Activated naive CD8-positive, alpha-beta T cell treated with anti-CD3 and anti-CD28 coated beads, Interleukin-2, amount 10 ng/mL, durations not matched to agents 7 days and 5 days (primary cell): ENCODE results near the gene CCDC85B. TPM values are rescaled to one million over a fixed set of nuclear protein-coding genes. Genes with fewer than 3 reads are reported as not detected.
A peak's percentile ranks its signal among the peaks of the same experiment; 100 is the strongest.

Source experiments
- ATAC-seq: fragments of 150-1000 bp; cut with Tn5 transposase; one replicate; pipeline ENCODE4 v1.10.0; 2021; ENCODE audit warnings: low read depth, moderate library complexity
- POLR2A ChIA-PET: fragments of 350-600 bp; sonication (Branson Sonifier 250); formaldehyde crosslinking; loops from one replicate; lab custom pipeline; 2021; ENCODE audit warnings: antibody characterized with exemption; lab: Charles Lee
- DNase-seq: peaks from one replicate; pipeline ENCODE4 v3.0.0; 2021
- H3K27ac Mint-ChIP-seq: one replicate; pipeline ENCODE4 v1.8.0; 2022; ENCODE audit warnings: mild to moderate bottlenecking, mixed read lengths
- H3K27me3 Mint-ChIP-seq: one replicate; pipeline ENCODE4 v1.8.0; 2022; ENCODE audit warnings: mild to moderate bottlenecking, moderate library complexity, mixed read lengths
- H3K36me3 Mint-ChIP-seq: one replicate; pipeline ENCODE4 v1.8.0; 2021; ENCODE audit warnings: mild to moderate bottlenecking, mixed read lengths
- H3K4me1 Mint-ChIP-seq: one replicate; pipeline ENCODE4 v1.8.0; 2021; ENCODE audit warnings: mixed read lengths
- H3K4me3 Mint-ChIP-seq: one replicate; pipeline ENCODE4 v1.8.0; 2022; ENCODE audit warnings: mild to moderate bottlenecking, moderate library complexity, mixed read lengths
- H3K9me3 Mint-ChIP-seq: one replicate; pipeline ENCODE4 v1.8.0; 2021; ENCODE audit warnings: mixed read lengths
- total RNA-seq, 2 experiments: library from RNA; stranded (reverse); gene quantifications; one replicate each; pipeline ENCODE4 v1.2.3, GENCODE V29; 2021

The CCDC85B gene
- total RNA-seq, 2 experiments from 2014 or later: 59.8 to 66.3 TPM

DNA sequence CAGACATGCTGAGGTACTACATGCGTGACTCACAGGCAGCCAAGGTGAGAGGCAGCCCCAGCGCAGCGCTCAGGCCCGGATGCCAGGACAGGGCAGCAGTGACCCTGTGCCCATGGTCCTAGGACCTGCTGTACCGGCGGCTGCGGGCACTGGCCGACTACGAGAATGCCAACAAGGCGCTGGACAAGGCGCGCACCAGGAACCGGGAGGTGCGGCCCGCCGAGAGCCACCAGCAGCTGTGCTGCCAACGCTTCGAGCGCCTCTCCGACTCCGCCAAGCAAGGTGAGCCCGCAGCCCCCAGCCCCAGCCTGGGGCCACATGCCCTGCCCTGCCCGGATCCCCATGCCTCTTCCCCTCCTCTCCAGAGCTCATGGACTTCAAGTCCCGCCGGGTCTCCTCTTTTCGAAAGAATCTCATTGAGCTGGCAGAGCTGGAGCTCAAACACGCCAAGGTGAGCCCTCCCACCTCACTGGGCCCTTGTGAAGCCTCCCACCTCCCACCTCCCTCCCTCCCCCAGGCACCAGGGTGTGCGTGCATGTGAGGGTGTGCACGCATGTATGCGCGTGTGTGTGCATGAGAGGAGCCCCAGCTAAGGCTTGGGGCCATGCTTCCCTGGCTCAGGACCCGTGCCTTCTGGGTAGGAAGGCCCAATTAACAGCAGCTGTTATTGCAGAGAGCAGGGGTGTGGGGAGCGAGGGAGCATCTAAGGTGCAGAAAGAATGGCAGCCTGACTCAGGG lies 37.8 kb upstream of the CCDC85B start:
- peaks cover 2% of the 10 kb centered on the region for H3K9me3 Mint-ChIP-seq
- H3K4me3 Mint-ChIP-seq: no peak overlapping the region
- H3K4me1 Mint-ChIP-seq: peaks cover 31% of the 10 kb centered on the region
- H3K36me3 Mint-ChIP-seq: peaks cover 52% of the 10 kb centered on the region
- POLR2A ChIA-PET: interaction anchor here (1.0 to 5.6 kb wide), 11 partner anchors 9 to 38 kb away, joined by 3 to 25 read pairs (median 5); partner anchors contain the start of genes CCDC85B and MUS81
- no peak overlapping the region for H3K27ac Mint-ChIP-seq
- DNase-seq (no peak), ATAC-seq (no peak)
- peaks cover 3% of the 10 kb centered on the region for H3K27me3 Mint-ChIP-seq

DNA sequence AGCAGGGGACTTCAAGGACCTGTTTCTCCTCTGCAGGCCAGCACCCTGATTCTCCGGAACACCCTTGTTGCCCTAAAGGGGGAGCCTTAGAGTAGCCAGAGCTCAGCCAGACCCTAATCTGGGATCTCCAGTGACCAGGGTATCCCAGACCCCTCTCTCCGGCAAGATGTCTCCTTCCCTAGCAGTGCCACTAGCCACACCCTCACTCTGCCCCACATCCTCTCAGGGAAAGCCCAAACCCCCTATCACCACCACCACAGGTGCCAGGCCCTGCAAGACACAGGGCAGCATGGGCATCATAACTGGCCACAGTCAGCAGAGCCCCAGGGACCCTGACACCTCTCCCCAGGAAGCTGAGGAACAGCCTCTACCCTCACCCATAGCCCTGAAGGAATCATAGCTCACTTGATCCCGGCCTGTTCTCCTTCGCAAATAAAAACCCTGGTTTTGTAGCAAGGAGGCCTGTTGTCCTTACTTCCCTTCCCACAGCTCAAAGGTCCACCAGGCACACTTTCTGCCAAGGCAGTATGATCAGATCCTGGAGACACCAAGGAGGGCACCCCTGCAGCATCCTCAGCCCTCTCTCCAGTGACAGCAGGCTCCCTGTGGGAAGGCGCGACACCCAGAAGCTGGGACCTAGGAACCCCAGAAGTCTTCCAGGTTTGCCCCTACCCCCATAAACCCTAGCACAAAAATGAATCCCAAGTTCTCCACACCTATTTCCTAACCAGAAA lies 37.1 kb upstream of the CCDC85B start:
- H3K4me3 Mint-ChIP-seq: no peak overlapping the region
- H3K9me3 Mint-ChIP-seq: peaks cover 2% of the 10 kb centered on the region
- POLR2A ChIA-PET: interaction anchor here (0.6 to 5.6 kb wide), 9 partner anchors 8 to 31 kb away, joined by 3 to 25 read pairs (median 5); partner anchors contain the start of gene MUS81
- DNase-seq (no peak), ATAC-seq (no peak)
- no peak overlapping the region for H3K27ac Mint-ChIP-seq
- H3K4me1 Mint-ChIP-seq: peaks cover 33% of the 10 kb centered on the region
- no peaks in the 10 kb centered on the region for H3K27me3 Mint-ChIP-seq
- H3K36me3 Mint-ChIP-seq: peaks cover 52% of the 10 kb centered on the region

DNA sequence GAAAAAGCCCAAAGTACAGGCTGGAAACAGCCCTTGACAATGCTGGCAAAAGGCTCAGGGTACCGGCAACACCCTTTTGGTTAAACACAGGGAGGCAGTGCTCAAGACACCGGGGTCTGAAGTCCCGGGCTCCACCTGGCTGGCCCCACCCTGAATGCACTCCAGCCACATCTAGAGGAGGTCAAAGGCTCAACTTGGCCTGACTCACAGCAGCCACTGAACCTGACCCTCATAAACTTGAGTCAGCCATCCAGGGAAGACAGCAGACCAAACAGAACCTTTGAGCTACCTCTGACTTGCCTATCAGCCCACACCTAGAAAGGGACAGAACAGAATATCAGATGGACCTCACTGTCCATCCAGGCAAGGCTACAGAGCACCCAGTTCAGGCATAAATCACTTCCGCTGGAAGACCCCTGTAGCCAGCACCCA lies 36.3 kb upstream of the CCDC85B start:
- peaks cover 34% of the 10 kb centered on the region for H3K4me1 Mint-ChIP-seq
- DNase-seq (no peak), ATAC-seq (no peak)
- H3K27ac Mint-ChIP-seq: no peak overlapping the region
- peak overlapping the region; percentile 24 for H3K4me3 Mint-ChIP-seq
- H3K9me3 Mint-ChIP-seq: peaks cover 2% of the 10 kb centered on the region
- no peaks in the 10 kb centered on the region for H3K27me3 Mint-ChIP-seq
- H3K36me3 Mint-ChIP-seq: peaks cover 52% of the 10 kb centered on the region
- POLR2A ChIA-PET: interaction anchor here (1.1 to 3.0 kb wide), 2 partner anchors 7 to 16 kb away, joined by 3 to 22 read pairs; partner anchors contain the start of gene MUS81

DNA sequence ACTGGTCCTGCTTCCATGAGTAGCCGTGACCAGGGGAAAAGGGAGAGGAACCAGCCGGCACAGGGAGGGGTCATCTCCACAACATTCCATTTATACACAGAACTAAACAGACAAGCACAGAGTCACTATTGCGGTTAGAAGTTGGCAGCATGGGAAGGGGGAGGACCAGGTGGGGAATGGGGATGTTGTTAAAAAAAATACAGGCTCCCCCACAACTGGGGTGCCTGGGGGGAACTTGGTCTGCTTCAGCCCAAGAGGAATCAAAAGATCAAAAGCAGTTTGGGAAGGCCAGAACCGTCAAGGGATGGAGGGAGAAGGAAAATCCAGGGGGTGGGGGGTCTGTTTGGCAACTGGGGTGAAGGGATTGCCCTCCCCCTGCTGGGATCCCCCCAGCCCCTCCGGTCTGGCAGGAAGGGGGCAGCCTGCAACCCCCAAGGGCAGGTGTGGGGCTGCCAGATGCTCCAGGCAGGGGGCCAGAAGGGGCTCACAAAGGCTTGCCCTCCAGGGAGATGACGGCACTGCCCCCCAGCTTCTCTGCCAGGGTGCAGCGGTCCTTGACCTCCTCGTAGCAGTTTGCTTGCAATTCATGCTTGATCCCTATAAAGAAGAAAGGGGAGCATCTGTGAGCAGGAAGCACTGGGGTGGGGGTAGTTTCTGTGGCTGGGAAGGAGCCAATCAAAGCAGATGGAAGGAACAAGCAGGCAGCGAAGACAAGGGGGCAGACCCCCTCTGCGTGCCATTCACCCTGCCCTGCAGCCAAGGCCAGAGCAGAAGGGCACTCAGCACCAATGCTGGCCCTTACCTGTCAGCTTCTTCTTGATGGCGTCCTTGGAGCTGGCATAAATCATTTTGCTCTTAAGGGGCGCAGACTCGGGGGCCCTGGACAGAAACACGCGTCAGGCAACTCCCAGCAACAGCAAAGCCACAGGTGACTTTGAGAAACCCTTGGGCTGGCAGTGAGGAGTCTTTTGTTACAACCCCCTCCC lies 35.3 kb upstream of the CCDC85B start:
- Mint-ChIP-seq H3K27me3 (no peaks in the 10 kb centered on the region), H3K9me3 (peaks cover 2% of the 10 kb centered on the region), H3K27ac (peak overlapping the region; percentile 62), H3K4me3 (peak overlapping the region; percentile 90), H3K4me1 (peaks cover 37% of the 10 kb centered on the region), H3K36me3 (peaks cover 52% of the 10 kb centered on the region)
- POLR2A ChIA-PET: interaction anchor here (0.7 kb wide), 1 partner anchor 73 kb away, joined by 3 read pairs; no protein-coding TSS in a partner anchor
- DNase-seq (no peak), ATAC-seq (no peak)

DNA sequence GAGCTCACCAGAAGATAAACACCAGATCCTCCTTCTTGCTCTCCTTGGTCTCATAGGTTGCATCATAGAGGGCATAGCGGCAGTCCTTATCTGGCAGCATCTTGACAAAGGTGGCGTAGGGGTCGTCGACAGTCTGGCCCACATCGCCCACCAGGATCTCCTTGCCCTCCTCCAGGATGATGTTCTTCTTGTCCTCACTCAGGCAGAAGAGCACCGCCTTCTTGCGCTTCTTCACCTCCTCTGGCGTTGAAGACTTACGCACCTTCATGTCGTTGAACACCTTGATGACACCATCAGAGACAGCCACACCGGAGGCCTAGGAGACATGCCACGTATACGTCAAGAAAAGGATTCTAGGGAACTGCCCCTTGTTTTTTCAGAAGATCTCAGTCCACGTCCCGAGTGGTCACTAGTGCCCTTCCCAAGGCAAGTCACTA lies 34.5 kb upstream of the CCDC85B start:
- DNase-seq (no peak), ATAC-seq (no peak)
- Mint-ChIP-seq H3K27me3 (no peaks in the 10 kb centered on the region), H3K9me3 (peaks cover 2% of the 10 kb centered on the region), H3K36me3 (peaks cover 52% of the 10 kb centered on the region), H3K4me1 (peaks cover 37% of the 10 kb centered on the region), H3K4me3 (peak overlapping the region; percentile 90), H3K27ac (peak overlapping the region; percentile 79)
- POLR2A ChIA-PET: interaction anchor here (0.7 kb wide), 1 partner anchor 72 kb away, joined by 3 read pairs; no protein-coding TSS in a partner anchor

DNA sequence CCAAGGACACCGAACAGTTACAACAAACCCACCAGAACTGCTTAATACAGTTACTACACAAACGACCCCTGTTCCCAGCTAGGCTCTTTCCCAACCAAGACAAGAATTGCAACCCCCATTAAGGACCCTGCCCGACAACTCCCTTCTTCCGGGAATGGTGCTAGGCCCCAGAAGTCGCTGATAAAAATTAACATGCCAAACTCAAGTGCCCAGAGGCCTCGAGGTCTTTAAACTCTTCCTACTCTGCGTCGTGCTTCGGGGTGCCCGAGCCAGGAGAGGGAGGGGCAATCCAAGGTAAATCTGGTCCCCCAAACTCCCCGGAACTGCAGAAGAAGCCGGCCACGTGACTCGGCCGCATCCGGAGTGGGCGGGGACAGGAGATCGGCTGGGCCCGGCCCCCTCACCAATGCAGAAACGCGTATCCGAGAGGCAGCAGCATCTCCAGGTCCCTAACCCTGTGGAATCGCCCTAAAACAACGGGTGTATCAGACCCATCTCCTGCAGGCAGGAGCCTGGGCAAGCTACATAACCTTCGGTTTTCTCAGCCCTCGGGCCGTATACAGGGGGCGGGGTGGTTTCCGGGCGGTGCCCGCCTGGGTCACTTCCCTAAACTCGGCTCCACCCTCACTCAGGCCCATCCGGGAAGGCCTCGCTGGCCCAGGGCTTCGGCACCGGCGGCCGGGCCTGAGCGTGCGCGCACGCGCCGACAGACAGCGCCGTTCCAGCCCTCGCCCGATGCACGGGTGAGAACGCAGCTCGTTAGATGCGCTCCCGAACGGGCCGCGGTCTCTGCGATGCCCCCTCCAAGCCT lies 33.6 kb upstream of the CCDC85B start:
- H3K4me3 Mint-ChIP-seq: peak overlapping the region; percentile 90
- POLR2A ChIA-PET: interaction anchor here (0.8 to 8.3 kb wide), 8 partner anchors 9 to 145 kb away, joined by 3 to 304 read pairs (median 6); partner anchors contain the start of genes C11orf68, CCDC85B, CTSW and FIBP
- peak; percentile 2 for ATAC-seq

DNA sequence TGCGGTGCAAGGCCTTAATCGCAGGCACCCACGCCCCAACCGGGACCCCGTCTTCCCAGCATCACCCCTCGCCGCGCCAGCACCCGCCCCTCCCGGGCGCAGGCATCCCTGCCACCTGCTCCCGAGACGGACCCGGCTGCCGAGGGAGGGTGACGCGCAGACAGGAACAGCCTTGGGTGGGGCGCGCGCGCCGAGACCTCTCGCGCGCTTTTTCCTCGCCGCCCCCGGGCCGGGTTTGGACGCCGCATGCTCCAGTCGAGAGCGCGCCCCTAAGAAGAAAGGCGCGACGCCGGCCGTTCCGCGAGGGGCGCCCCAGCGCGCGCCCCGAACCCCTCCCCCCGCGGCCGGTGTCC lies 33.0 kb upstream of the CCDC85B start:
- Mint-ChIP-seq H3K36me3 (peaks cover 40% of the 10 kb centered on the region), H3K27ac (peak overlapping the region; percentile 79), H3K27me3 (no peaks in the 10 kb centered on the region), H3K4me3 (peak overlapping the region; percentile 90), H3K4me1 (peaks cover 40% of the 10 kb centered on the region), H3K9me3 (no peaks in the 10 kb centered on the region)
- POLR2A ChIA-PET: interaction anchor here (0.8 to 8.3 kb wide), 12 partner anchors 9 to 146 kb away, joined by 3 to 304 read pairs (median 8); partner anchors contain the start of genes C11orf68, CCDC85B, CTSW and EFEMP2
- DNase-seq: peak; percentile 83
- peak; percentile 0 for ATAC-seq

More for the DNA sequence above, 33.6 kb upstream of the CCDC85B start:
- Mint-ChIP-seq H3K27ac (peak overlapping the region; percentile 79), H3K4me1 (peaks cover 42% of the 10 kb centered on the region), H3K36me3 (peaks cover 44% of the 10 kb centered on the region), H3K9me3 (no peaks in the 10 kb centered on the region), H3K27me3 (no peaks in the 10 kb centered on the region)
- peak; percentile 91 for DNase-seq

DNA sequence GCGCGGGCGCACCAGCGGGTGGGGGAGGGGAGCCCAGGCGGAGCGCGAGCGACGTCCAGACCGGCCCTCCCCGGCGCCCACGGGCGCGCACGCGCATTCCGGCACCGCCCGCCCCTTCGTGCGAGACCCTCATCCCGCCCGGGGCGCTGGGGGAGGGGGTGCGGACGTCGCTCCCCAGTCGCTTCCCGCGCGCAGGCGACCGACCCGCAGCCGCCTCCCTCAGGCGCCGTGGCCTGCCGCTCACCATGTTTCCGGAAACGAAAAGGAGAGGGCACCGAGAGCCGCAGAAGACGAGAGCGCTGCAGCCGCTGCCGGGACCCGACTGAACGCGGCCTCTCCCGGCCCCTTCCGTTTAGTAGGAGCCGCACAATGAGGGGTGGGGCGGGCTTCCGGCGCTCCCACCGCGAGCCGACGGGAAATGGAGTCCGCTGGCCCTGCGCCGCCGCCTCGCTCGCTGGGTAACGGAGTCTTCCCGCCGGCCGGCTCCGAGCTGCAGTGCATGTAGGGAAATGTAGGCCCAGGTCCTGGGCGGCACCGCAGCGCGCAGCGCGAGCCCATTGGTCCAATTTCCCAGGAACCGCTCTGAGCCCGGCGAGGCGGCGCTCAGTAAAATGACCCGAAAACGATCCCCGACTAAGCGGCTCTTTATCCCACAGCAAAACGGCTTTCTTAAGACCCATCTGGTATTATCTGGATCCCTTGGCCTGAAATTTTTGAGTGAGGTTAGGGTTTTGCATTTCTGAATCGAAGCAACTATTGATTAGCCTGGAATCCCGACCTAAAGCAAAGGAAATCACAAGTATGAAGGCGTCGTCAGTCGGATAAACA lies 32.4 kb upstream of the CCDC85B start, which contains the start of gene CFL1:
Gene CFL1 (minus strand): TSS at position 328 of the 828 bp plus-strand sequence. CDS start 81 bp downstream, at position 247.
- Mint-ChIP-seq H3K4me3 (peak within 1 kb of the TSS; percentile 91), H3K27ac (peak within 1 kb of the TSS; percentile 93), H3K36me3 (peaks cover 43% of the 10 kb centered on the region), H3K9me3 (no peaks in the 10 kb centered on the region), H3K4me1 (peaks cover 46% of the 10 kb centered on the region), H3K27me3 (no peaks in the 10 kb centered on the region)
- POLR2A ChIA-PET: interaction anchor here (0.6 to 8.3 kb wide), 20 partner anchors 8 to 410 kb away, joined by 3 to 304 read pairs (median 8); partner anchors contain the start of genes C11orf68, CCDC85B, CTSW and EFEMP2
- peak; percentile 97 for DNase-seq
- peak; percentile 60 for ATAC-seq

DNA sequence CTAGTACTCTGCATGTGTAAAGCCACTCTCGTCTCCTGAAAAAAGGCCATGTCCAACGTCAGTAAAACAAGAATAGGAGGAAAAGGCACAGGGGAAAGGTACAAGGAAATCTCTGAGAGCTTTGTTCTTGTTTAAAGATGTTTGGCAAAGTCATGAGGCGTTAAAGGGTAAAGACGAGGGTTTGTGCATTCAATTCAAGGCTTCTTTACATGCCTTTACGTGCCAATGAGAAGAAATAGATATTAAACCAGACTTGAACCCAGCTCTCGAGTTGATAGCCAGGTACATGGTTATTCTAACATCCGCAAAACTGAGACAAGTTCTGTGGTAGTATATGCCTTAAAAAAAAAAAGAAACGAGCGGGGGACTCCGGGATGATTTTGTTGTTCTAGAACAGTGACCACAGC lies 31.8 kb upstream of the CCDC85B start:
- H3K36me3 Mint-ChIP-seq: peaks cover 37% of the 10 kb centered on the region

DNA sequence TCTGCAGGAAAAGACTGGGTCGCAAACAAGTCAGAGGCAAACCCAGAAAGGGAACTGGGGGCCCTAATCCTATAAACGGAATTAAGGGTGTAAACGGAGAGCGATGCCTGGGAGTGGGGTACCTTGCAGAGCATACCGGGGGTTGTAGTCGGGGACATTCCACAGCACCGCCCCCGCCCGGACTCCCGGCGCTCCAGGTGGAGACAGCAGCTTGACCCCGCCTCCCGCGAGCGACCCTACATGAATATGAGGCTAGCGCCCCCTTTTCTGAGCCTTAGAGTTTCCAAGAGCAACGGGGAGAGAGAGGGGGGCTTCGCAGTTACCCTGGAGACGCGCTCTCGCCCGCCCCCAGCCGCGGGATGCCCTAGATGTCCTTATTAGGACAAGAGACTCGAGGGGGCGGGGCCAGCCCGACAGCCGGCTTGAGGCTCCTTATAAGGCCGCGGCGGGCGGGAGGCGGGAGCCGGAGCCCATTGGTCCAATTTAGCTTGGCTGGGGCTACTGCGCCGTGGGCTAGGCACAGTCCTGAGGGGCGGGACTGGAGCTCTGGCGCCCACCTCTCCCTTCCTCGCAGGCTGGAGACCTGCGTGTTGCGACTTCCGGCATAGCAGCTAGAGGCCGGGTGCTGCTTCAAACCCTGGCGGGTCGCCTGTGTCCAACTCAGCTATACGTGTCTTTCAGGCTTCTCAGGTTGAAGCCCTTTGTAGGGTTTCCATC lies 31.2 kb upstream of the CCDC85B start:
- H3K27ac Mint-ChIP-seq: peak overlapping the region; percentile 98
- peaks cover 33% of the 10 kb centered on the region for H3K36me3 Mint-ChIP-seq
- peaks cover 38% of the 10 kb centered on the region for H3K4me1 Mint-ChIP-seq
- H3K9me3 Mint-ChIP-seq: no peaks in the 10 kb centered on the region
- DNase-seq: peak; percentile 97
- ATAC-seq: peak; percentile 72
- POLR2A ChIA-PET: interaction anchor here (0.6 to 8.3 kb wide), 34 partner anchors 6 to 607 kb away, joined by 3 to 304 read pairs (median 6); partner anchors contain the start of genes AP5B1, BANF1, CCDC85B and CD248
- H3K27me3 Mint-ChIP-seq: no peaks in the 10 kb centered on the region
- H3K4me3 Mint-ChIP-seq: peak overlapping the region; percentile 91

More for the DNA sequence above, 31.8 kb upstream of the CCDC85B start:
- Mint-ChIP-seq H3K27ac (peak overlapping the region; percentile 93), H3K9me3 (no peaks in the 10 kb centered on the region), H3K4me3 (peak overlapping the region; percentile 91), H3K27me3 (no peaks in the 10 kb centered on the region), H3K4me1 (peaks cover 43% of the 10 kb centered on the region)
- DNase-seq (no peak), ATAC-seq (no peak)
- POLR2A ChIA-PET: interaction anchor here (0.6 to 8.3 kb wide), 23 partner anchors 8 to 436 kb away, joined by 3 to 304 read pairs (median 6); partner anchors contain the start of genes C11orf68, CCDC85B, CTSW and EFEMP2
